ENCODE measurements around the gene IQGAP1. TPM values are rescaled to one million over a fixed set of nuclear protein-coding genes. Genes with fewer than 3 reads are reported as not detected.

IQGAP1 gene
- total RNA-seq, 2 donors from 2014 or later, result 79.6 to 92.9 TPM

GRCh38 chr15:90381515-90381914 is 6.5 kb upstream of the IQGAP1 start:
- intact Hi-C loops (cut with DNase I), result no loop called here
- H3K4me1 ChIP-seq, result no peaks in the 10 kb centered on the region
- H3K36me3 ChIP-seq (replicated peaks in 1 of 2; ENCODE audit: insufficient read depth in 1 of 2, low read depth in 2 of 2), result no peaks in the 10 kb centered on the region
- no peak for DNase-seq
- H3K9me3 ChIP-seq, result peaks cover 0 to 4% (median 0%) of the 10 kb centered on the region in 3 donors
- ATAC-seq, result no peak
- no peak overlapping the region for H3K27ac ChIP-seq
- no peak overlapping the region for H3K4me3 ChIP-seq
- H3K27me3 ChIP-seq, result no peaks in the 10 kb centered on the region
- no peak for TF ChIP-seq POLR2A (IDR thresholded peaks at IDR 0.05)
- TF ChIP-seq, protein P1, sequence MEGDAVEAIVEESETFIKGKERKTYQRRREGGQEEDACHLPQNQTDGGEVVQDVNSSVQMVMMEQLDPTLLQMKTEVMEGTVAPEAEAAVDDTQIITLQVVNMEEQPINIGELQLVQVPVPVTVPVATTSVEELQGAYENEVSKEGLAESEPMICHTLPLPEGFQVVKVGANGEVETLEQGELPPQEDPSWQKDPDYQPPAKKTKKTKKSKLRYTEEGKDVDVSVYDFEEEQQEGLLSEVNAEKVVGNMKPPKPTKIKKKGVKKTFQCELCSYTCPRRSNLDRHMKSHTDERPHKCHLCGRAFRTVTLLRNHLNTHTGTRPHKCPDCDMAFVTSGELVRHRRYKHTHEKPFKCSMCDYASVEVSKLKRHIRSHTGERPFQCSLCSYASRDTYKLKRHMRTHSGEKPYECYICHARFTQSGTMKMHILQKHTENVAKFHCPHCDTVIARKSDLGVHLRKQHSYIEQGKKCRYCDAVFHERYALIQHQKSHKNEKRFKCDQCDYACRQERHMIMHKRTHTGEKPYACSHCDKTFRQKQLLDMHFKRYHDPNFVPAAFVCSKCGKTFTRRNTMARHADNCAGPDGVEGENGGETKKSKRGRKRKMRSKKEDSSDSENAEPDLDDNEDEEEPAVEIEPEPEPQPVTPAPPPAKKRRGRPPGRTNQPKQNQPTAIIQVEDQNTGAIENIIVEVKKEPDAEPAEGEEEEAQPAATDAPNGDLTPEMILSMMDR (IDR thresholded peaks at IDR 0.05), result no peak

DNA sequence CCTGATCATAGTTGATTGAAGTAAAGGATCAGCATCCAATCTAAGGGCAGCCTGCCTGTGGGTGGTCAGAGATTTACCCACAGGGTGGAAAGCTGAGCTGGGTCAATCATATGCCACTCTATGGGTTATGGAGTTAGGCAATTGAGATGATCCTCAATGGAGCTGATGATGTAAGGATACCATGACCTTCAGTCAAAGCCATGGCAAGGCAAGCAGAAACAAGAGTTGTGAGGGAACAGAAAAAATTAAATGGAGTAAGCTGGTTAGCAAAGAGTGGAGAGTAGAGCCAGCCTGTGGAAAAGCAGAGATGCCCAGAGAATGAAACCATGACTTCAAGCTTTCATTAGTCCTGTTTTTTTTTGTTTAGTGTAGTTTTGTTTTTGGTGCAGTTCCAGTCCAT is 5.7 kb upstream of the IQGAP1 start:
- no peak overlapping the region for H3K27ac ChIP-seq
- peaks cover 0 to 4% (median 0%) of the 10 kb centered on the region in 3 donors for H3K9me3 ChIP-seq
- DNase-seq, result no peak
- H3K4me3 ChIP-seq, result no peak overlapping the region
- no peaks in the 10 kb centered on the region for H3K36me3 ChIP-seq (replicated peaks in 1 of 2; ENCODE audit: insufficient read depth in 1 of 2, low read depth in 2 of 2)
- TF ChIP-seq, protein P1 (IDR thresholded peaks at IDR 0.05), result no peak
- TF ChIP-seq POLR2A (IDR thresholded peaks at IDR 0.05), result no peak
- ATAC-seq, result no peak
- peaks cover 3% of the 10 kb centered on the region for H3K4me1 ChIP-seq
- intact Hi-C loops (cut with DNase I), result no loop called here
- no peaks in the 10 kb centered on the region for H3K27me3 ChIP-seq

DNA sequence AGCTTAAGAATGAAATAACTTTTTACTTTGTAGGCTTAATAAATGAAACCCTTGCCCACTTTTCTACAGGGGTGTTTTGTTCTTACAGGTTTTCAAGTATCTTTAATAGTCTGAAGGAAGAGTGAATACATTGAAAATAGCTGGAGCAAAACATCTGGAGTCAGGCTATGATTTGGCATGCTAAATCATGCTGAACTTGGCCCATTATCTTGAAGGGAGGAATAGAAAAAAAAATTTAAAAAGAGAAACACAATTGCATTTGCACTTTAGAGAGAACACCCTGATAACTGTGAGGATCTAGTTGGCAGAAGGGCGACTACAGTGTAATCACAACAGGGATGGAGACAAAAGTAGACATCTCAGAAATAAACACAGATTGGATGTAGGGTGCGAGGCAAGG is 1.8 kb upstream of the IQGAP1 start:
- Histone ChIP-seq H3K27ac (no peak overlapping the region), H3K36me3 (replicated peaks in 1 of 2; ENCODE audit: insufficient read depth in 1 of 2, low read depth in 2 of 2) (no peaks in the 10 kb centered on the region), H3K4me1 (peaks cover 30% of the 10 kb centered on the region), H3K9me3 (no peaks in the 10 kb centered on the region), H3K27me3 (no peaks in the 10 kb centered on the region), H3K4me3 (no peak overlapping the region)
- intact Hi-C loops (cut with DNase I), result no loop called here
- WGBS, 2 donors, result 74 to 83% methylated on average over 2 of the region's 2 CpGs
- ATAC-seq, result no peak
- TF ChIP-seq, protein P1 (IDR thresholded peaks at IDR 0.05), result no peak
- TF ChIP-seq POLR2A (IDR thresholded peaks at IDR 0.05), result no peak
- no peak for DNase-seq

- WGBS, 2 donors, result 0 to 2% methylated on average over 16 to 39 of the region's 52 CpGs
- peak; percentile 37 for ATAC-seq
- H3K9me3 ChIP-seq, result no peaks in the 10 kb centered on the region
- no peaks in the 10 kb centered on the region for H3K27me3 ChIP-seq
- no peak for TF ChIP-seq POLR2A (IDR thresholded peaks at IDR 0.05)
- TF ChIP-seq, protein P1 (IDR thresholded peaks at IDR 0.05), result no peak
- H3K4me3 ChIP-seq, result peak overlapping the region; percentile 60 to 83
- H3K4me1 ChIP-seq, result peaks cover 32% of the 10 kb centered on the region
- peak overlapping the region; percentile 93 to 100 (median 96) for H3K27ac ChIP-seq
- intact Hi-C loops (cut with DNase I), result no loop called here
- H3K36me3 ChIP-seq (replicated peaks in 1 of 2; ENCODE audit: insufficient read depth in 1 of 2, low read depth in 2 of 2), result no peaks in the 10 kb centered on the region
- DNase-seq, result peak; percentile 59 to 63 (median 62)
Measured at GRCh38 chr15:90388462-90389380, 679 bp downstream of the IQGAP1 start.
